Measurements from ENCODE around the gene MOV10L1. TPM values are rescaled to one million over a fixed set of nuclear protein-coding genes. Genes with fewer than 3 reads are reported as not detected.

Gene MOV10L1
- total RNA-seq, 5 donors from 2014 or later (not counting 1 experiment from before 2014, with no cell fraction given), result 0.44 TPM; not detected in 4

DNA sequence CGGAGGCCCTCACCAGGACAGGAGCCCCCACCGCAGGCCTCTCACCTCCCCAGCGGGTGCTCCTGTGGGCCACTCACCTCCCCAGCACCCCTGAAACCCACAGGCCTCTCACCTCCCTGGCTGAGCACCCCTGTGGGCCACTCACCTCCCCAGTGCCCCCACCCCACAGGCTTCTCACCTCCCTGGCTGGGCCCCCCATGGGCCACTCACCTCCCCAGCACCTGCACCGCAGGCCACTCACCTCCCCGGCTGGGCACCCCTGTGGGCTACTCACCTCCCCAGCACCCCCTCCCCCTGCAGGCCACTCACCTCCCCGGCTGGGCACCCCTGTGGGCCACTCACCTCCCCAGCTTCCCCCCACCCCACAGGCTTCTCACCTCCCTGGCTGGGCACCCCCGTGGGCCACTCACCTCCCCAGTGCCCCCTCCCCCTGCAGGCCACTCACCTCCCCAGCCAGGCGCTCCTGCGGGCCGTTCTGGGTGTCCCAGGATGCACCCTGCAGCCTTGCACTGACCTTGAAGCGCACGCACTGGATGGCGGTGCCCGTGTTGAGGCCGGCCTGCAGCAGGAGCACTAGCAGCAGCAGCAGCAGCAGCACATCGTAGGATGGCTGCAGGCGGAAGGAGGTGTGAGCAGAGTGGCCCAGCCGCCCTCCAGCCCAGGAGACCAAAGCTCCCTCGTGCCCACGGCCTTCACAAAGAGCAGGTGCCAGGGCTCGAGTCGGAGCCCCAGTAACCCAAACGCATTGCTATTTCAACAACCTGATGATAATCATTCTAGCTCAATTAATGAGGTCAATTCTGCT is 26.0 kb upstream of the MOV10L1 start:
- ATAC-seq (replicated peaks in 1 of 4), result no peak
- no peak overlapping the region for H3K27ac Mint-ChIP-seq
- Histone ChIP-seq H3K4me3 (ENCODE audit: control insufficient read depth in 1 of 2, extremely low read depth in 1 of 2, low read length in 1 of 2) (no peak overlapping the region), H3K36me3 (ENCODE audit: control insufficient read depth in 2 of 2, extremely low read depth in 1 of 2, insufficient read depth in 1 of 2, low read length in 1 of 2) (no peaks in the 10 kb centered on the region), H3K9me3 (no peaks in the 10 kb centered on the region), H3K4me1 (ENCODE audit: control insufficient read depth in 1 of 2, extremely low read depth in 1 of 2, insufficient read depth in 2 of 2, low read length in 2 of 2) (no peaks in the 10 kb centered on the region), H3K27ac (ENCODE audit: low read length) (no peak overlapping the region), H3K27me3 (replicated peaks in 1 of 2; ENCODE audit: control insufficient read depth in 2 of 2, extremely low read depth in 1 of 2, insufficient read depth in 2 of 2, low read length in 1 of 2) (peaks cover 0 to 38% of the 10 kb centered on the region in 2 experiments)
- no peak for DNase-seq
- ChIA-PET CTCF (no interaction called here), POLR2A (no interaction called here)
- no peak overlapping the region for H3K4me3 Mint-ChIP-seq
- 91% methylated on average over 20 of the region's 23 CpGs for WGBS (ENCODE audit: insufficient coverage)
- no peaks in the 10 kb centered on the region for H3K4me1 Mint-ChIP-seq
- H3K27me3 Mint-ChIP-seq, result peaks cover 11 to 16% of the 10 kb centered on the region in 2 donors
- no peaks in the 10 kb centered on the region for H3K9me3 Mint-ChIP-seq
- H3K36me3 Mint-ChIP-seq, result no peaks in the 10 kb centered on the region

DNA sequence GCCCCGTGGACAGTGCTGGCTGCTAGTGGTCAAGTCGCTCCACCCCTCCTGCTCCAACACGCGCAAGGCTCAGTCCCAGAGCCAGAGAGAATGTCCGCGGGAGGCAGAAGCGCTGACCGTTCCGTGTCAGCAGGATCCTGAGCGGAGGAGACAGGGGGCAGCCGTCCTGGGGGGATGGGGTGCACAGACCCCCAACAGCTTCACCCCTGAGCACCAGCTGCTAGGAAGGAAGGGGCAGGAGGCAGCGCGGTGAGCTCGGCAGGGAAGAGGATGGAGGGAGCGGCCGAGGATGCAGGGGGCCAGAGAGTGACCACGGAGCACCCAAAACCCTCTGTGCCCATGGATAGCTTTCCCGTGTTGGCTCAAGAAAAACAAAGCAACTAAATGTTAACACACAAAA is 25.4 kb upstream of the MOV10L1 start:
- Histone ChIP-seq H3K9me3 (no peaks in the 10 kb centered on the region), H3K4me1 (ENCODE audit: control insufficient read depth in 1 of 2, extremely low read depth in 1 of 2, insufficient read depth in 2 of 2, low read length in 2 of 2) (no peaks in the 10 kb centered on the region), H3K4me3 (ENCODE audit: control insufficient read depth in 1 of 2, extremely low read depth in 1 of 2, low read length in 1 of 2) (no peak overlapping the region), H3K27ac (ENCODE audit: low read length) (no peak overlapping the region), H3K27me3 (replicated peaks in 1 of 2; ENCODE audit: control insufficient read depth in 2 of 2, extremely low read depth in 1 of 2, insufficient read depth in 2 of 2, low read length in 1 of 2) (peaks cover 0 to 32% of the 10 kb centered on the region in 2 experiments), H3K36me3 (ENCODE audit: control insufficient read depth in 2 of 2, extremely low read depth in 1 of 2, insufficient read depth in 1 of 2, low read length in 1 of 2) (no peaks in the 10 kb centered on the region)
- Mint-ChIP-seq H3K27me3 (peaks cover 7 to 11% of the 10 kb centered on the region in 2 donors), H3K4me1 (no peaks in the 10 kb centered on the region), H3K27ac (no peak overlapping the region), H3K9me3 (no peaks in the 10 kb centered on the region), H3K36me3 (no peaks in the 10 kb centered on the region), H3K4me3 (no peak overlapping the region)
- no peak for DNase-seq
- POLR2A ChIA-PET, result no interaction called here
- no peak for ATAC-seq (replicated peaks in 1 of 4)
- 92% methylated on average over 7 of the region's 18 CpGs for WGBS (ENCODE audit: insufficient coverage)
- CTCF ChIA-PET, result no interaction called here

DNA sequence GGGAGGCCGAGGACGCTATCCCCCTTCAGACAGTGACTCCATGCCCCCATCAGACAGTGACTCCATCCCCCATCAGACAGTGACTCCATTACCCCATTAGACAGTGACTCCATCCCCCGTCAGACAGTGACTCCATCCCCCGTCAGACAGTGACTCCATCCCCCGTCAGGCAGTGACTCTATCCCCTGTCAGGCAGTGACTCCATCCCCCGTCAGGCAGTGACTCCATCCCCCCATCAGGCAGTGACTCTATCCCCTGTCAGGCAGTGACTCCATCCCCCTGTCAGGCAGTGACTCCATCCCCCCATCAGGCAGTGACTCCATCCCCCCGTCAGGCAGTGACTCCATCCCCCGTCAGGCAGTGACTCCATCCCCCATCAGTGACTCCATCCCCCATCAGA is 22.6 kb upstream of the MOV10L1 start:
- H3K36me3 ChIP-seq (ENCODE audit: control insufficient read depth in 2 of 2, extremely low read depth in 1 of 2, insufficient read depth in 1 of 2, low read length in 1 of 2), result no peaks in the 10 kb centered on the region
- H3K4me3 Mint-ChIP-seq, result no peak overlapping the region
- no peaks in the 10 kb centered on the region for H3K9me3 ChIP-seq
- 71% methylated on average over 2 of the region's 8 CpGs for WGBS (ENCODE audit: insufficient coverage)
- ChIA-PET POLR2A (no interaction called here), CTCF (no interaction called here)
- H3K27ac ChIP-seq (ENCODE audit: low read length), result no peak overlapping the region
- ATAC-seq (replicated peaks in 1 of 4), result no peak
- no peaks in the 10 kb centered on the region for H3K4me1 Mint-ChIP-seq
- H3K9me3 Mint-ChIP-seq, result no peaks in the 10 kb centered on the region
- peaks cover 0 to 3% of the 10 kb centered on the region in 2 donors for H3K27me3 Mint-ChIP-seq
- no peak overlapping the region for H3K27ac Mint-ChIP-seq
- H3K4me3 ChIP-seq (ENCODE audit: control insufficient read depth in 1 of 2, extremely low read depth in 1 of 2, low read length in 1 of 2), result no peak overlapping the region
- no peaks in the 10 kb centered on the region for H3K4me1 ChIP-seq (ENCODE audit: control insufficient read depth in 1 of 2, extremely low read depth in 1 of 2, insufficient read depth in 2 of 2, low read length in 2 of 2)
- H3K36me3 Mint-ChIP-seq, result no peaks in the 10 kb centered on the region
- no peak for DNase-seq
- H3K27me3 ChIP-seq (replicated peaks in 1 of 2; ENCODE audit: control insufficient read depth in 2 of 2, extremely low read depth in 1 of 2, insufficient read depth in 2 of 2, low read length in 1 of 2), result peaks cover 0 to 20% of the 10 kb centered on the region in 2 experiments

DNA sequence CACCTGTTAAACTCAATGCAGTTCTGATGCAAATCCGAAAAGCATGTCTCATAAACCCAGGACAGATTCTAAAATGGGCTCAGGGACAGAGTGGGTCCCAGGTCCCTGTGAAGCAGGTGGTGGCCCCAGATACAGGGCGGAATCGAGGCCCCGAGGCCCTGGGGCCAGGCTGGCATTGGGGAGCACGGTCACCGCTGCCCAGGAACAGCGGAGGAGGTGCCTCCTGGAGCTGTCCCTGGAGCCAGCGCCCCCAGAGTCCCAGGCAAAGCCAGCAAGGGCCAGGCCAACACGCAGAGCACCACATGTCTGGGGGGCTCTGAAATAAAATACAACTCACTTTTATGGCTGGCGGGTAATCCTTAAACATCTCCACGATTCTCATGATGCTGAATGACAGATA is 21.7 kb upstream of the MOV10L1 start:
- H3K4me3 ChIP-seq (ENCODE audit: control insufficient read depth in 1 of 2, extremely low read depth in 1 of 2, low read length in 1 of 2), result no peak overlapping the region
- Mint-ChIP-seq H3K36me3 (no peaks in the 10 kb centered on the region), H3K27ac (no peak overlapping the region), H3K4me3 (no peak overlapping the region), H3K9me3 (no peaks in the 10 kb centered on the region), H3K27me3 (peaks cover 0 to 3% of the 10 kb centered on the region in 2 donors), H3K4me1 (no peaks in the 10 kb centered on the region)
- peaks cover 0 to 20% of the 10 kb centered on the region in 2 experiments for H3K27me3 ChIP-seq (replicated peaks in 1 of 2; ENCODE audit: control insufficient read depth in 2 of 2, extremely low read depth in 1 of 2, insufficient read depth in 2 of 2, low read length in 1 of 2)
- no peaks in the 10 kb centered on the region for H3K9me3 ChIP-seq
- no peak overlapping the region for H3K27ac ChIP-seq (ENCODE audit: low read length)
- no peaks in the 10 kb centered on the region for H3K4me1 ChIP-seq (ENCODE audit: control insufficient read depth in 1 of 2, extremely low read depth in 1 of 2, insufficient read depth in 2 of 2, low read length in 2 of 2)
- no peaks in the 10 kb centered on the region for H3K36me3 ChIP-seq (ENCODE audit: control insufficient read depth in 2 of 2, extremely low read depth in 1 of 2, insufficient read depth in 1 of 2, low read length in 1 of 2)
- ATAC-seq (replicated peaks in 1 of 4) (no peak), DNase-seq (no peak)
- WGBS (ENCODE audit: insufficient coverage), result 89% methylated on average over 11 of the region's 11 CpGs
- POLR2A ChIA-PET, result no interaction called here
- CTCF ChIA-PET, result no interaction called here

DNA sequence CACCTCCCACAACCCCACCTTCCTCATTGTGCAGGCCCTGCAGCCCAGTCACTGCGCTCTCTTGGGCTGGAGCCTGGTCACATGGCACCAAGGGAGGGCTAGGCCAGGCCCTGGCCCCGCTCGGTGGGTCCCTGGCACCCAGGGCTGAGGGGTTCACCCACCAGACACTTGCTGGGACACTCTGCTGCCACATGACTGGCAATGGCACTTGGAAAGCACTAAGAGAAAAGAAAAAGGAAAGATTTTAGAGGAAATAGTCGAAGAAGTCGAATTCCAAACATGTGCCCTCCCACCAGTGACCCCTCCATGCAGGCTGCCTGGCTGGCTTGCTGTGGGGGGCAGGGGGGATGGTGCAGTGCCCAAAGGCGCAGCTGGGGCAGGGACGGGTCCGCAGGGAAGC is 19.4 kb upstream of the MOV10L1 start:
- Histone ChIP-seq H3K9me3 (no peaks in the 10 kb centered on the region), H3K27ac (ENCODE audit: low read length) (no peak overlapping the region), H3K36me3 (ENCODE audit: control insufficient read depth in 2 of 2, extremely low read depth in 1 of 2, insufficient read depth in 1 of 2, low read length in 1 of 2) (no peaks in the 10 kb centered on the region), H3K27me3 (replicated peaks in 1 of 2; ENCODE audit: control insufficient read depth in 2 of 2, extremely low read depth in 1 of 2, insufficient read depth in 2 of 2, low read length in 1 of 2) (peaks cover 0 to 16% of the 10 kb centered on the region in 2 experiments), H3K4me1 (ENCODE audit: control insufficient read depth in 1 of 2, extremely low read depth in 1 of 2, insufficient read depth in 2 of 2, low read length in 2 of 2) (no peaks in the 10 kb centered on the region), H3K4me3 (ENCODE audit: control insufficient read depth in 1 of 2, extremely low read depth in 1 of 2, low read length in 1 of 2) (no peak overlapping the region)
- Mint-ChIP-seq H3K27me3 (peaks cover 0 to 3% of the 10 kb centered on the region in 2 donors), H3K27ac (no peak overlapping the region), H3K4me3 (no peak overlapping the region), H3K4me1 (no peaks in the 10 kb centered on the region), H3K36me3 (no peaks in the 10 kb centered on the region), H3K9me3 (no peaks in the 10 kb centered on the region)
- no peak for ATAC-seq (replicated peaks in 1 of 4)
- ChIA-PET POLR2A (no interaction called here), CTCF (no interaction called here)
- WGBS (ENCODE audit: insufficient coverage), result 83% methylated on average over 3 of the region's 8 CpGs
- no peak for DNase-seq

DNA sequence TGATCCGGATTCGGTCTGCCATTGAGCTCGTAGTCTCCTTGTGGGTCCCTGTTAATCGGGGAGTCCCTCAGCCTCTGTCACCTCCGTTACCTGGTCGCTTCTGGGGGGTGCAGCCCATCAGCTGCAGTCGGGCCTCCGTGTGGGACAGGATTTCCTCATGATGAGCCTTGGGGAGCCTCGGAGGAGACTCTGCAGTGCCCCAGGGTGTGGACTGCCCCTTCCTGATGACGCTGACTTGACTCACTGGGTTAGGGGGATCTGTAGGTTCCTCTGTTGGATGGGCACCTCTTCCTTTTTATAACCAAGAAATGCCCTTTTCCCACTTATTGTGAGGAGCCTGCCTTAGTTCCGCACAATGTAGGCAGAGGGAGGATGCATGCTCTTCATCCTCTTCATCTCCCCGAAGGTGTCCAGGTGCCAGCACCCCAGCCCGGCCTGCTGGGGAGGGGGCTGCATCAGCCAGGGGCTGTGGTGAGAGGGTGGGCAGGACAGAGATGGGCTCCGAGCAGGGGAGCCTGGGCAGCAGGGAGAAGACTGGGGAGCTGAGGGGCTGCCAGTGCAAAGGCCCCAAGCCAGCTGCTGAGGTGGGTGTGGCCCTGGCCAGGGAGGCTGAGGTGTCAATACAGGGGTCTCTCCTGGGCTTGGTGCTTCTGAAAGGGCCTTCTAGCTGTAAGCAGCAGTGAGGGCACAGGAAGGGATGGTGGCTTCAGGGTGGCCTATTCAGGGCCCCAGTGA is 18.2 kb upstream of the MOV10L1 start:
- peaks cover 0 to 16% of the 10 kb centered on the region in 2 experiments for H3K27me3 ChIP-seq (replicated peaks in 1 of 2; ENCODE audit: control insufficient read depth in 2 of 2, extremely low read depth in 1 of 2, insufficient read depth in 2 of 2, low read length in 1 of 2)
- WGBS (ENCODE audit: insufficient coverage), result 78% methylated on average over 11 of the region's 14 CpGs

More for the DNA sequence above, 18.2 kb upstream of the MOV10L1 start:
- DNase-seq, result no peak
- no peak overlapping the region for H3K4me3 ChIP-seq (ENCODE audit: control insufficient read depth in 1 of 2, extremely low read depth in 1 of 2, low read length in 1 of 2)
- Mint-ChIP-seq H3K27me3 (peaks cover 0 to 3% of the 10 kb centered on the region in 2 donors), H3K4me1 (no peaks in the 10 kb centered on the region), H3K36me3 (no peaks in the 10 kb centered on the region), H3K9me3 (no peaks in the 10 kb centered on the region), H3K4me3 (no peak overlapping the region), H3K27ac (no peak overlapping the region)
- ChIA-PET POLR2A (no interaction called here), CTCF (no interaction called here)
- no peaks in the 10 kb centered on the region for H3K36me3 ChIP-seq (ENCODE audit: control insufficient read depth in 2 of 2, extremely low read depth in 1 of 2, insufficient read depth in 1 of 2, low read length in 1 of 2)
- no peaks in the 10 kb centered on the region for H3K9me3 ChIP-seq
- no peak for ATAC-seq (replicated peaks in 1 of 4)
- no peak overlapping the region for H3K27ac ChIP-seq (ENCODE audit: low read length)
- no peaks in the 10 kb centered on the region for H3K4me1 ChIP-seq (ENCODE audit: control insufficient read depth in 1 of 2, extremely low read depth in 1 of 2, insufficient read depth in 2 of 2, low read length in 2 of 2)
